AG10803 (cell line): Measurements from ENCODE around the gene GATA6.
"Not testable (repeated sequence)": the region's sequence is repeated elsewhere in the genome, so short reads cannot be mapped to it uniquely, and the experiment has no call there.

Experiments used
- DNase-seq: peaks from one replicate; pipeline ENCODE4 v3.0.0; 2010; ENCODE audit warnings: low read depth
- H3K4me3 ChIP-seq: 2 replicates; pipeline ENCODE4 v1.5.1; 2011; ENCODE audit warnings: mild to moderate bottlenecking, low read length, control low read depth
- TF ChIP-seq, protein P1 (sequence below): conservative IDR thresholded peaks from 2 replicates; pipeline ENCODE4 v1.5.1; 2011; ENCODE audit warnings: mild to moderate bottlenecking, low read length, control low read depth, inconsistent platforms

GATA6 gene

GRCh38 chr18:22218835-22219234 is 49.4 kb downstream of the GATA6 start:
- TF ChIP-seq, protein P1, sequence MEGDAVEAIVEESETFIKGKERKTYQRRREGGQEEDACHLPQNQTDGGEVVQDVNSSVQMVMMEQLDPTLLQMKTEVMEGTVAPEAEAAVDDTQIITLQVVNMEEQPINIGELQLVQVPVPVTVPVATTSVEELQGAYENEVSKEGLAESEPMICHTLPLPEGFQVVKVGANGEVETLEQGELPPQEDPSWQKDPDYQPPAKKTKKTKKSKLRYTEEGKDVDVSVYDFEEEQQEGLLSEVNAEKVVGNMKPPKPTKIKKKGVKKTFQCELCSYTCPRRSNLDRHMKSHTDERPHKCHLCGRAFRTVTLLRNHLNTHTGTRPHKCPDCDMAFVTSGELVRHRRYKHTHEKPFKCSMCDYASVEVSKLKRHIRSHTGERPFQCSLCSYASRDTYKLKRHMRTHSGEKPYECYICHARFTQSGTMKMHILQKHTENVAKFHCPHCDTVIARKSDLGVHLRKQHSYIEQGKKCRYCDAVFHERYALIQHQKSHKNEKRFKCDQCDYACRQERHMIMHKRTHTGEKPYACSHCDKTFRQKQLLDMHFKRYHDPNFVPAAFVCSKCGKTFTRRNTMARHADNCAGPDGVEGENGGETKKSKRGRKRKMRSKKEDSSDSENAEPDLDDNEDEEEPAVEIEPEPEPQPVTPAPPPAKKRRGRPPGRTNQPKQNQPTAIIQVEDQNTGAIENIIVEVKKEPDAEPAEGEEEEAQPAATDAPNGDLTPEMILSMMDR, result no peak
- no peak for DNase-seq
- H3K4me3 ChIP-seq, result no peak overlapping the region

DNA sequence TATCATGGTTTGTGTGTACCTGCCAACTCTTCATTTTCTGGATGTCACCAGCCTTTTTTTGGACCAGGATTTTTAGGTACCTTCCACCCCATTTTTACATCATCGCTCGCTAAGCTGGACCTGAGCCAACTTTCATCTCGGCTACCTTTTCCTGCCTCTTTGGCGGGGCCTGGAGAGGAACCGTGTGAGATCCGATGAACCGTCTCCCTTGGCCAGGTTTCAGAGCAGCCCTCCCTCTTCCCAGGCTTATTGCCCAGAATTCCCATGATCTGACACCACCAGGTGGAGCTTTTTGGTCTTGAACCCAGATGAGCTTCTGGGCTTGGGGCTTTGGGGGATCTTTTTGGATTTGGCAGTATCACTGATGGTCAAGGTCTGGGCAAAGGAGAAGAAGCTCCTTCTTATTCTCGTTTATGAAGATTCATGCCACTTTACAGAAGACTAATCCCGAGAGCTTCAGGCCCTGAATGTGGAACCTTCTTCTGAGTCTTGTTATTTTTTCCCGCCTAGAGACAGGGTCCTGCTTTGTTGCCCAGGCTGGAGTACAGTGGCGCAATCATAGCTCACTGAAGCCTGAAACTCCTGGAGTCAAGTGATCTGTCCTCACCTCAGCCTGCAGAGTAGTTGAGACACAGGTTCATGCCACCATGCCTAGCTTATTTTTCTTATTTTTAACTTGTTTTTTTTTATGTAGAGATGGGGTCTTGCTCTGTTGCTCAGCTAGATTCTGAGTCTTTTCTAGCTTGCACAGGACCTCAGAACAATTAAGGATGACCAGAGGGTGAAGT is 50.4 kb downstream of the GATA6 start:
- no peak overlapping the region for H3K4me3 ChIP-seq
- TF ChIP-seq, protein P1, result 0 out of 2 replicates have a peak, but pooled peaks have one; percentile 10
- no peak for DNase-seq

GRCh38 chr18:22220585-22220984 is 51.2 kb downstream of the GATA6 start:
- not testable (repeated sequence) for DNase-seq, H3K4me3 ChIP-seq

GRCh38 chr18:22221350-22221749 is 52.0 kb downstream of the GATA6 start:
- TF ChIP-seq, protein P1, result no peak
- H3K4me3 ChIP-seq, result no peak overlapping the region
- DNase-seq, result no peak

- H3K4me3 ChIP-seq, result no peak overlapping the region
- TF ChIP-seq, protein P1, result no peak
- peak; percentile 73 for DNase-seq
These were observed 54.0 kb downstream of the GATA6 start for GRCh38 chr18:22223254-22223964.

DNA sequence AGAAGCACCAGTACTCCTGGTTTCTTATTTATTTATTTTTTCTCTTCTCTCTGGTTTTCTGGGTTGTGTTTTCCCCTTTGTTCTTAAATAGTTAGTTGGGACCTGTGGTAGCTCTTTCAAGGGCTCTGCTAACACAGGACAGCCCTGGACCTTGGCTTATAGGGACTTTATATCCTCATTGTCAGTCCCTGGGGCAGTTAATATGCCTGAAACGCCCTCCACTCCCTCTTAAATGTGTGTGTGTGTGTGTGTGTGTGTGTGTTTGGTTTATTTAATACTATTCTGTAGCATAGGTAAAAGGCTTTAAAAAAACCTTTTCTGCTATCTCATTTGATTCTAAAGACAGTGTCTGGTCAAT is 54.6 kb downstream of the GATA6 start:
- H3K4me3 ChIP-seq, result no peak overlapping the region
- TF ChIP-seq, protein P1, result no peak
- no peak for DNase-seq

DNA sequence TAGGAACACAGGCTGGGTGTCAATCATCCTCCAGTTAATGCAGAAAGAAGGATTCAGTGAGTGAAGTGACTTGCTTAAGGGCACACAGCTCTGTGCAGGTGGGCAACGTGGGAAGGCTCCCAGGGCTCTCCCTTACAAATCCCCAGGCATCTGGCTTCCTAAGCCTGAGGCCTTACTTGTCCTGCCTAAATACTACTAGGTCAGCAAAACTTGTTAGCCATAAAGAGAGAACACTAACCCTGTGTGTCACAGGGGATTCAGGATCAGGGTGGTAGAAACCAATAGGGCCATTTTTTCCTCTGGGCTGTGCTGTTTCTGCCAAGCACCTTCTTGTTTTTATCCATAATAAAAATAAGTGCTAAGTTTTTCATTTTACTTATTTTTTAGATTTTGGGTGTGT is 55.0 kb downstream of the GATA6 start:
- TF ChIP-seq, protein P1, result no peak
- H3K4me3 ChIP-seq, result no peak overlapping the region
- DNase-seq, result no peak
